SK-N-SH treated with all-trans-retinoic acid at 6 μM for 48 hours (cell line): ENCODE results near the gene CRABP2.
A peak's percentile ranks its signal among the peaks of the same experiment; 100 is the strongest.

Source experiments
- ATAC-seq: fragments of 200-7000 bp; cut with Tn5 transposase; 3 replicates; pipeline ENCODE4 v1.9.1; 2020; ENCODE audit warnings: mild to moderate bottlenecking, moderate library complexity
- ARNTL ChIP-seq: fragments of 450-650 bp; formaldehyde crosslinking; IDR thresholded peaks from 2 replicates; pipeline ENCODE4 v1.5.0; 2020; ENCODE audit warnings: low read depth, mild to moderate bottlenecking, moderate library complexity, borderline replicate concordance
- CSDC2 ChIP-seq: fragments of 250-450 bp; sonication (Bioruptor Pico); IDR thresholded peaks from 2 replicates; pipeline ENCODE4 v1.5.0; 2020; ENCODE audit warnings: mild to moderate bottlenecking, moderate library complexity
- ESRRG ChIP-seq: fragments of 250-450 bp; sonication (Bioruptor Pico); IDR thresholded peaks from 2 replicates; pipeline ENCODE4 v1.6.1; 2021; ENCODE audit warnings: mild to moderate bottlenecking
- GLIS3 ChIP-seq: fragments of 250-450 bp; sonication (Bioruptor Pico); IDR thresholded peaks from 2 replicates; pipeline ENCODE4 v1.5.0; 2020; ENCODE audit warnings: mild to moderate bottlenecking, moderate library complexity
- ISL1 ChIP-seq: fragments of 250-450 bp; sonication (Bioruptor Pico); IDR thresholded peaks from 2 replicates; pipeline ENCODE4 v2.1.2; 2022; ENCODE audit warnings: mild to moderate bottlenecking, moderate library complexity
- PPARA ChIP-seq: fragments of 250-450 bp; sonication (Bioruptor Pico); IDR thresholded peaks from 2 replicates; pipeline ENCODE4 v1.5.0; 2020; ENCODE audit warnings: mild to moderate bottlenecking, borderline replicate concordance
- RARB ChIP-seq: fragments of 250-450 bp; sonication (Bioruptor Pico); IDR thresholded peaks from 2 replicates; pipeline ENCODE4 v1.8.0; 2021; ENCODE audit warnings: mild to moderate bottlenecking, moderate library complexity
- SNAI2 ChIP-seq: fragments of 250-450 bp; sonication (Bioruptor Pico); IDR thresholded peaks from 2 replicates; pipeline ENCODE4 v1.5.0; 2020; ENCODE audit warnings: mild to moderate bottlenecking, moderate library complexity
- TCF4 ChIP-seq: fragments of 250-450 bp; sonication (Bioruptor Pico); IDR thresholded peaks from 2 replicates; pipeline ENCODE4 v1.8.0; 2021; ENCODE audit warnings: mild to moderate bottlenecking, moderate library complexity, borderline replicate concordance
- TOX ChIP-seq: fragments of 250-450 bp; sonication (Bioruptor Pico); IDR thresholded peaks from 2 replicates; pipeline ENCODE4 v1.8.0; 2021; ENCODE audit warnings: mild to moderate bottlenecking, moderate library complexity, borderline replicate concordance
- ZC3H10 ChIP-seq: fragments of 250-450 bp; sonication (Bioruptor Pico); IDR thresholded peaks from 2 replicates; pipeline ENCODE4 v1.5.1; 2021; ENCODE audit warnings: mild to moderate bottlenecking, moderate library complexity
- ZFP3 ChIP-seq: fragments of 250-450 bp; sonication (Bioruptor Pico); IDR thresholded peaks from 2 replicates; pipeline ENCODE4 v1.5.0; 2020; ENCODE audit warnings: mild to moderate bottlenecking, moderate library complexity
- ZFP30 ChIP-seq: fragments of 450-650 bp; formaldehyde crosslinking; IDR thresholded peaks from 2 replicates; pipeline ENCODE4 v1.5.0; 2022; ENCODE audit warnings: mild to moderate bottlenecking, moderate library complexity
- ZNF70 ChIP-seq: fragments of 450-650 bp; formaldehyde crosslinking; IDR thresholded peaks from 2 replicates; pipeline ENCODE4 v1.5.0; 2020; ENCODE audit warnings: mild to moderate bottlenecking, moderate library complexity
- ZNF8 ChIP-seq: fragments of 450-650 bp; formaldehyde crosslinking; IDR thresholded peaks from 2 replicates; pipeline ENCODE4 v1.5.0; 2020; ENCODE audit warnings: mild to moderate bottlenecking, moderate library complexity
- TF ChIP-seq, protein P1 (sequence below): fragments of 250-450 bp; sonication (Bioruptor Pico); IDR thresholded peaks from 2 replicates; pipeline ENCODE4 v1.8.0; 2020; ENCODE audit warnings: mild to moderate bottlenecking, moderate library complexity, borderline replicate concordance
- TF ChIP-seq, protein P2 (sequence below): fragments of 250-450 bp; sonication (Bioruptor Pico); IDR thresholded peaks from 2 replicates; pipeline ENCODE4 v1.5.1; 2021; ENCODE audit warnings: mild to moderate bottlenecking, moderate library complexity
- TF ChIP-seq, protein P3 (sequence below): fragments of 250-450 bp; sonication (Bioruptor Pico); IDR thresholded peaks from 2 replicates; pipeline ENCODE4 v1.8.0; 2021; ENCODE audit warnings: low read depth, mild to moderate bottlenecking, moderate library complexity, borderline replicate concordance

CRABP2 gene

DNA sequence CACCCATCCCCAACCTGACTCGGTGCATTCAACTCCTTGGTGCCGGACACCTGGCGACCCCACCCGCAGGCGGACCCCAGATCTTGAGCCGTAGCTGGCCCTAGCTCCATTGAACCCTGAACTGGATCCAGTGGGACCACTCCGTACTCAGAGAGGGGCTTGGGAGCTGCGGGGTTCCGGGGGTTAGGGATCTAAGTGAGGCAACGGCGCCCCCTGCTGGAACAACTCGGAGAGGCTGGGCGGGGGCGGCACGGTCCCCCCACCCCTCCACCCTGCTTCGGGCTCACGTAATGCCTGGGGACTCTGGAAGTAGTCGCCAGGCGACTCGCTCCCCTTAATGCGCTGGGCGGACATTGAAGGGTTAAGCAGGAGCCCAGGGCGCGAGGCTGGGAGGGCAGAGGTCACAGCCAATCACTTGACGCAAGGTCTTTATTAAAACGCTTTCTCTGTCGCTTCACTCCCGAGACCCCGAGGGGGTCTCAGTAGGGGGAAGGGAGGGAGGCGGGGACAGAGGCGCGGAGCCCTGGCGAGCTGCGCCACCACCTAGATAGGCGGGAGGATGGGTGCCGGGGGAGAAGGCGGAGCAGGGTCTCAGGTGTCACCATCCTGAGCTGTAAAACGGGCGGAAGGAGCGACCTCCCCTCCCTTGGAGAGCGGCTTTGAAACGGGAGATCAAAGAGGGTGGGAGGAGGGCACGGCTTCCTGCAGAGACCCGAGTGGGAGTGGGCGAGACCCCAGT, 704 bp upstream of the CRABP2 start:
- ATAC-seq = peak; percentile 24
- no peak for TF ChIP-seq ZC3H10 (CRISPR knock-in tag)
- TF ChIP-seq TOX (CRISPR knock-in tag) = 0 out of 2 replicates have a peak, but pooled peaks have one; percentile 1
- TF ChIP-seq, protein P1, sequence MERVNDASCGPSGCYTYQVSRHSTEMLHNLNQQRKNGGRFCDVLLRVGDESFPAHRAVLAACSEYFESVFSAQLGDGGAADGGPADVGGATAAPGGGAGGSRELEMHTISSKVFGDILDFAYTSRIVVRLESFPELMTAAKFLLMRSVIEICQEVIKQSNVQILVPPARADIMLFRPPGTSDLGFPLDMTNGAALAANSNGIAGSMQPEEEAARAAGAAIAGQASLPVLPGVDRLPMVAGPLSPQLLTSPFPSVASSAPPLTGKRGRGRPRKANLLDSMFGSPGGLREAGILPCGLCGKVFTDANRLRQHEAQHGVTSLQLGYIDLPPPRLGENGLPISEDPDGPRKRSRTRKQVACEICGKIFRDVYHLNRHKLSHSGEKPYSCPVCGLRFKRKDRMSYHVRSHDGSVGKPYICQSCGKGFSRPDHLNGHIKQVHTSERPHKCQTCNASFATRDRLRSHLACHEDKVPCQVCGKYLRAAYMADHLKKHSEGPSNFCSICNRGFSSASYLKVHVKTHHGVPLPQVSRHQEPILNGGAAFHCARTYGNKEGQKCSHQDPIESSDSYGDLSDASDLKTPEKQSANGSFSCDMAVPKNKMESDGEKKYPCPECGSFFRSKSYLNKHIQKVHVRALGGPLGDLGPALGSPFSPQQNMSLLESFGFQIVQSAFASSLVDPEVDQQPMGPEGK (CRISPR knock-in tag) = peak; percentile 71; the same call in 1 of the 2 replicates
- TF ChIP-seq, all 23 proteins: peak for 2

DNA sequence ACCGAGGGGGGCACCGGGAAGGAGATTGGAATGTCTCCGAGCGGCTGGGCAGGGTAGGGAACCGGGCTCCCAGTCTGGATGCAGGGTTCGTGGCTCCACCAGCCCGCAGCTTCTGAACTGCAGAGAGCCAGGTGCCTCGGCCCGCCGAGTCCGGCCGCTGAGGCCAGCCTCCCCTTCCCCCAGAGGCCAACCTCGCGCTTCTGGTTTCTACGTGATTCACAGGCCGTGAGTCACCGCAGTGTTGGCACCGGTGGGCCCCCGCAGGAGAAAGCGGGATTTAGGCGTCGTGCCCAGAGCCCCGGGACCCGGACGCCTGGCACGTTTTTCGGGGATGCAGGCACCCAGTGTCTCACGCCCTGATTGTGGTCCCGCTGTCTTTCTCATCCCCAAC, 458 bp downstream of the CRABP2 start:
- TF ChIP-seq SNAI2 = no peak
- 0 out of 2 replicates have a peak, but pooled peaks have one; percentile 45 for TF ChIP-seq ZFP3 (CRISPR knock-in tag)
- TF ChIP-seq ARNTL (CRISPR knock-in tag) = no peak
- TF ChIP-seq, protein P2, sequence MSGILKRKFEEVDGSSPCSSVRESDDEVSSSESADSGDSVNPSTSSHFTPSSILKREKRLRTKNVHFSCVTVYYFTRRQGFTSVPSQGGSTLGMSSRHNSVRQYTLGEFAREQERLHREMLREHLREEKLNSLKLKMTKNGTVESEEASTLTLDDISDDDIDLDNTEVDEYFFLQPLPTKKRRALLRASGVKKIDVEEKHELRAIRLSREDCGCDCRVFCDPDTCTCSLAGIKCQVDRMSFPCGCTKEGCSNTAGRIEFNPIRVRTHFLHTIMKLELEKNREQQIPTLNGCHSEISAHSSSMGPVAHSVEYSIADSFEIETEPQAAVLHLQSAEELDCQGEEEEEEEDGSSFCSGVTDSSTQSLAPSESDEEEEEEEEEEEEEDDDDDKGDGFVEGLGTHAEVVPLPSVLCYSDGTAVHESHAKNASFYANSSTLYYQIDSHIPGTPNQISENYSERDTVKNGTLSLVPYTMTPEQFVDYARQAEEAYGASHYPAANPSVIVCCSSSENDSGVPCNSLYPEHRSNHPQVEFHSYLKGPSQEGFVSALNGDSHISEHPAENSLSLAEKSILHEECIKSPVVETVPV = no peak
- no peak for TF ChIP-seq TOX (CRISPR knock-in tag)
- TF ChIP-seq CSDC2 (CRISPR knock-in tag) = 0 out of 2 replicates have a peak, but pooled peaks have one; percentile 46
- TF ChIP-seq ISL1 = no peak
- TF ChIP-seq, protein P3, sequence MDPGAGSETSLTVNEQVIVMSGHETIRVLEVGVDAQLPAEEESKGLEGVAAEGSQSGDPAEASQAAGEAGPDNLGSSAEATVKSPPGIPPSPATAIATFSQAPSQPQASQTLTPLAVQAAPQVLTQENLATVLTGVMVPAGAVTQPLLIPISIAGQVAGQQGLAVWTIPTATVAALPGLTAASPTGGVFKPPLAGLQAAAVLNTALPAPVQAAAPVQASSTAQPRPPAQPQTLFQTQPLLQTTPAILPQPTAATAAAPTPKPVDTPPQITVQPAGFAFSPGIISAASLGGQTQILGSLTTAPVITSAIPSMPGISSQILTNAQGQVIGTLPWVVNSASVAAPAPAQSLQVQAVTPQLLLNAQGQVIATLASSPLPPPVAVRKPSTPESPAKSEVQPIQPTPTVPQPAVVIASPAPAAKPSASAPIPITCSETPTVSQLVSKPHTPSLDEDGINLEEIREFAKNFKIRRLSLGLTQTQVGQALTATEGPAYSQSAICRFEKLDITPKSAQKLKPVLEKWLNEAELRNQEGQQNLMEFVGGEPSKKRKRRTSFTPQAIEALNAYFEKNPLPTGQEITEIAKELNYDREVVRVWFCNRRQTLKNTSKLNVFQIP = peak; percentile 85; the same call in 1 of the 2 replicates
- TF ChIP-seq, protein P1 (CRISPR knock-in tag) = peak; percentile 57
- peak; percentile 40 for ATAC-seq

DNA sequence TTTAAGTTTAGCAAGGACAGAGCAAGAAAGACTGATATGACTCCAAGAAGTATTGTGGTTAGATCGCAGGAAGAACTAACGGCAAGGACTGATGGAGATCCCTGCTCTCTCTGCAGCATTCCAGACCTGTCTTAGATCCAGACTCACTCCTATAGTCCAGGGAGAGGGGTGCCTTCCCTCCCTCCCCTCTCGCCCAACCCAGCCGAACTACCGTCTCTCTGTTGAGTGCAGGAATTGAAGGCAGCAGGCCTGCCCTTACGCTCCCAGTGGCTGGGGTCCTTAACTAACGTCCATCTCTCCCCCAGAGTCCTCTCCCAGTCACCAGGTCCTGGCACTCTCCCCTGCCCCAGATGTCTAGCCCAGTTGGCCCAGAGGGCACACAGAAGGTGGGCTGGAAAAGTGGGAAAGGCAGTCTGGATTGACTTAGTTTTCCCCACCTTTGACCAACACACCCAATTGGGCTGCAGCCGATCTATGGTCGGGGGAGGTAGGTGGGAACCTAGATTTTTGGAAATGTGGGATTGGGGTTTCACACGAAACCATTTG, 1.1 kb downstream of the CRABP2 start:
- TF ChIP-seq TOX (CRISPR knock-in tag) = peak; percentile 19; the same call in 1 of the 2 replicates
- no peak for TF ChIP-seq RARB (CRISPR knock-in tag)
- no peak for ATAC-seq

DNA sequence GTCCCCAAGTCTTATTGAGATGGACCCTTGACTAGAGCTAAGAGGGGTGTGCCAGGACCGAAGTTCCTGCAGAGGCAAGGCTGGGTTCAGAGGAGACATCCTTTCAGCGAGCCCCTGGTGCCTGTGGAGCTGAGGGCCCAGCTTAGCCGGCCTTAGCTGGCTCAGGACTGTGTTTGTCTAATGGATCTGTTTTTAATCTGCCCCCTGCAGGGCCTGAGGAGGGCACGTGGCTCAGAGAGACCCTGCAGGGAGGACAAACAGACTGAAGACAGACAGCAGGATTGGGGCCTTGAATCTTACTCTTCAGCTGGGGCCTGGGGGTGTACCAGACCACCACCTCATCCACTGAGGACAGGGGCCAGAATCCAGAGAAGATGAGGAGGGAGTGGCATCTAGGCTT, 1.6 kb downstream of the CRABP2 start:
- peak; percentile 14 for ATAC-seq
- 0 out of 2 replicates have a peak, but pooled peaks have one; percentile 11 for TF ChIP-seq ZNF70 (CRISPR knock-in tag)
- no peak for TF ChIP-seq ISL1

DNA sequence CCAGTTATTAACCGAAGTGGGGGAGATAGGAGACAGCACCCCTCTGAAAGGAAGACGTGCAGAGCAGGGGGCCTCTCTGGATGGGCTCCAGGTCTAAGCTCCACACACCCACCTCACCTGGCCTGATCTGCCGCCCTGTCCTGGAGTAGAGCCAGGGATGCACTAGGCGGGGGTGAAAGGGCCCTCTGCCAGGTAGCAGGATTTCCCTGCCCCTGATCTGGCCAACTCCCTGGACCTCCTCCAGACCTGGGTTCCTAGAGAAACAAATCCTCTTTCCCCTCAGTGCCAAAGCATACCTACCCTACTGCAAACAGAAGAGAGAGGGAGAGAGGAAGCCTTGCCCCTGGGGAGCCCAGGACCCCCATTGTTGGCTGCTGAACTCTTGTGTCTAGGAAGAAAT, 2.0 kb downstream of the CRABP2 start:
- TF ChIP-seq, protein P1 (CRISPR knock-in tag) = no peak
- TF ChIP-seq CSDC2 (CRISPR knock-in tag) = no peak
- TF ChIP-seq TOX (CRISPR knock-in tag) = no peak
- TF ChIP-seq ESRRG (CRISPR knock-in tag) = no peak
- TF ChIP-seq TCF4 (CRISPR knock-in tag) = no peak
- TF ChIP-seq ZFP30 (CRISPR knock-in tag) = no peak
- no peak for TF ChIP-seq ZNF70 (CRISPR knock-in tag)
- no peak for TF ChIP-seq ARNTL (CRISPR knock-in tag)
- TF ChIP-seq, protein P3 = no peak
- TF ChIP-seq ZNF8 = no peak
- no peak for TF ChIP-seq GLIS3 (CRISPR knock-in tag)
- TF ChIP-seq RARB (CRISPR knock-in tag) = no peak
- TF ChIP-seq PPARA (CRISPR knock-in tag) = no peak
- no peak for TF ChIP-seq ZFP3 (CRISPR knock-in tag)
- ATAC-seq = no peak
